ENCODE data around the gene KATNAL1.
"Not testable (repeated sequence)": the region's sequence is repeated elsewhere in the genome, so short reads cannot be mapped to it uniquely, and the experiment has no call there.

Gene KATNAL1

GRCh38 chr13:30266756-30267155 is 40.6 kb downstream of the KATNAL1 start:
- DNase-seq = no peak
- no peaks in the 10 kb centered on the region for H3K9me3 ChIP-seq (ENCODE audit: severe bottlenecking)
- H3K4me3 ChIP-seq (ENCODE audit: low read depth, low read length) = no peak overlapping the region
- no peaks in the 10 kb centered on the region for H3K27me3 ChIP-seq (ENCODE audit: insufficient read depth, low read depth, severe bottlenecking)
- H3K27ac ChIP-seq = no peak overlapping the region
- no peak for TF ChIP-seq CTCF (IDR thresholded peaks at IDR 0.05; ENCODE audit: low read depth, low read length)
- no peaks in the 10 kb centered on the region for H3K36me3 ChIP-seq

- not testable (repeated sequence) for H3K9me3 ChIP-seq (ENCODE audit: severe bottlenecking); DNase-seq; H3K27ac ChIP-seq; H3K36me3 ChIP-seq; H3K4me3 ChIP-seq (ENCODE audit: low read depth, low read length); H3K27me3 ChIP-seq (ENCODE audit: insufficient read depth, low read depth, severe bottlenecking)
Measured at GRCh38 chr13:30259149-30259733, 48.1 kb downstream of the KATNAL1 start.

- Histone ChIP-seq H3K27ac (no peak overlapping the region), H3K9me3 (ENCODE audit: severe bottlenecking) (no peaks in the 10 kb centered on the region), H3K27me3 (ENCODE audit: insufficient read depth, low read depth, severe bottlenecking) (no peaks in the 10 kb centered on the region), H3K4me3 (ENCODE audit: low read depth, low read length) (no peak overlapping the region), H3K36me3 (no peaks in the 10 kb centered on the region)
- no peak for TF ChIP-seq CTCF (IDR thresholded peaks at IDR 0.05; ENCODE audit: low read depth, low read length)
- no peak for DNase-seq
Measured at GRCh38 chr13:30257468-30258099, 49.8 kb downstream of the KATNAL1 start.

- no peak for DNase-seq
Measured at GRCh38 chr13:30256713-30257467, 50.5 kb downstream of the KATNAL1 start.

GRCh38 chr13:30255696-30256095 is 51.7 kb downstream of the KATNAL1 start:
- H3K9me3 ChIP-seq (ENCODE audit: severe bottlenecking) = no peaks in the 10 kb centered on the region
- H3K4me3 ChIP-seq (ENCODE audit: low read depth, low read length) = no peak overlapping the region
- no peak overlapping the region for H3K27ac ChIP-seq
- H3K36me3 ChIP-seq = no peaks in the 10 kb centered on the region
- DNase-seq = no peak
- no peak for TF ChIP-seq CTCF (IDR thresholded peaks at IDR 0.05; ENCODE audit: low read depth, low read length)
- no peaks in the 10 kb centered on the region for H3K27me3 ChIP-seq (ENCODE audit: insufficient read depth, low read depth, severe bottlenecking)

More at GRCh38 chr13:30256713-30257467, 50.5 kb downstream of the KATNAL1 start:
- Histone ChIP-seq H3K27me3 (ENCODE audit: insufficient read depth, low read depth, severe bottlenecking) (no peaks in the 10 kb centered on the region), H3K27ac (no peak overlapping the region), H3K36me3 (no peaks in the 10 kb centered on the region), H3K9me3 (ENCODE audit: severe bottlenecking) (no peaks in the 10 kb centered on the region), H3K4me3 (ENCODE audit: low read depth, low read length) (no peak overlapping the region)
- TF ChIP-seq CTCF (IDR thresholded peaks at IDR 0.05; ENCODE audit: low read depth, low read length) = no peak

GRCh38 chr13:30253830-30254229 is 53.5 kb downstream of the KATNAL1 start:
- TF ChIP-seq CTCF (IDR thresholded peaks at IDR 0.05; ENCODE audit: low read depth, low read length) = no peak
- Histone ChIP-seq H3K9me3 (ENCODE audit: severe bottlenecking) (no peaks in the 10 kb centered on the region), H3K4me3 (ENCODE audit: low read depth, low read length) (no peak overlapping the region), H3K27me3 (ENCODE audit: insufficient read depth, low read depth, severe bottlenecking) (no peaks in the 10 kb centered on the region), H3K36me3 (no peaks in the 10 kb centered on the region), H3K27ac (no peak overlapping the region)
- DNase-seq = no peak
